ENCODE measurements around the gene PSMA1.
"Not testable (repeated sequence)": the region's sequence is repeated elsewhere in the genome, so short reads cannot be mapped to it uniquely, and the experiment has no call there.

DNA sequence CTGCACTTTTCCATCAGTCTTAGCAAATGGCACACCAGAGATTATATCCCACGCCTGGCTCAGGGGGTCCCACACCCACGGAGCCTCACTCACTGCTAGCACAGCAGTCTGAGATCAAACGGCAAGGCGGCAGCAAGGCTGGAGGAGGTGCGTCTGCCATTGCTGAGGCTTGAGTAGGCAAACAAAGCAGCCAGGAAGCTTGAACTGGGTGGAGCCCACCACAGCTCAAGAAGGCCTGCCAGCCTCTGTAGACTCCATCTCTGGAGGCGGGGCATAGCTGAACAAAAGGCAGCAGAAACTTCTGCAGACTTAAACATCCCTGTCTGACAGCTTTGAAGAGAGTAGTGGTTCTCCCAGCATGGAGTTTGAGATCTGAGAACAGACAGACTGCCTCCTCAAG, 49.3 kb upstream of the PSMA1 start:
- TF ChIP-seq, protein P1, sequence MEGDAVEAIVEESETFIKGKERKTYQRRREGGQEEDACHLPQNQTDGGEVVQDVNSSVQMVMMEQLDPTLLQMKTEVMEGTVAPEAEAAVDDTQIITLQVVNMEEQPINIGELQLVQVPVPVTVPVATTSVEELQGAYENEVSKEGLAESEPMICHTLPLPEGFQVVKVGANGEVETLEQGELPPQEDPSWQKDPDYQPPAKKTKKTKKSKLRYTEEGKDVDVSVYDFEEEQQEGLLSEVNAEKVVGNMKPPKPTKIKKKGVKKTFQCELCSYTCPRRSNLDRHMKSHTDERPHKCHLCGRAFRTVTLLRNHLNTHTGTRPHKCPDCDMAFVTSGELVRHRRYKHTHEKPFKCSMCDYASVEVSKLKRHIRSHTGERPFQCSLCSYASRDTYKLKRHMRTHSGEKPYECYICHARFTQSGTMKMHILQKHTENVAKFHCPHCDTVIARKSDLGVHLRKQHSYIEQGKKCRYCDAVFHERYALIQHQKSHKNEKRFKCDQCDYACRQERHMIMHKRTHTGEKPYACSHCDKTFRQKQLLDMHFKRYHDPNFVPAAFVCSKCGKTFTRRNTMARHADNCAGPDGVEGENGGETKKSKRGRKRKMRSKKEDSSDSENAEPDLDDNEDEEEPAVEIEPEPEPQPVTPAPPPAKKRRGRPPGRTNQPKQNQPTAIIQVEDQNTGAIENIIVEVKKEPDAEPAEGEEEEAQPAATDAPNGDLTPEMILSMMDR (tag by site-specific recombination; IDR thresholded peaks at IDR 0.05), result not testable (repeated sequence)
- TF ChIP-seq SCRT1 (tag by site-specific recombination; IDR thresholded peaks at IDR 0.05; ENCODE audit: borderline replicate concordance); ZNF670 (tag by site-specific recombination; IDR thresholded peaks at IDR 0.05; ENCODE audit: low read depth); ZNF837 (tag by site-specific recombination; IDR thresholded peaks at IDR 0.05); ZNF571 (tag by site-specific recombination; IDR thresholded peaks at IDR 0.05); ZBTB21 (tag by site-specific recombination; IDR thresholded peaks at IDR 0.05); KLF16 (tag by site-specific recombination; IDR thresholded peaks at IDR 0.05); ZSCAN23 (tag by site-specific recombination; IDR thresholded peaks at IDR 0.05); ZNF629 (tag by site-specific recombination; IDR thresholded peaks at IDR 0.05); ZNF37A (tag by site-specific recombination; IDR thresholded peaks at IDR 0.05); YY1 (tag by site-specific recombination; IDR thresholded peaks at IDR 0.05); TCF7L2 (IDR thresholded peaks at IDR 0.05; ENCODE audit: borderline replicate concordance, low read depth, low read length); HOXC10 (CRISPR knock-in tag; IDR thresholded peaks at IDR 0.05): not testable (repeated sequence)
- TF ChIP-seq, protein P2, sequence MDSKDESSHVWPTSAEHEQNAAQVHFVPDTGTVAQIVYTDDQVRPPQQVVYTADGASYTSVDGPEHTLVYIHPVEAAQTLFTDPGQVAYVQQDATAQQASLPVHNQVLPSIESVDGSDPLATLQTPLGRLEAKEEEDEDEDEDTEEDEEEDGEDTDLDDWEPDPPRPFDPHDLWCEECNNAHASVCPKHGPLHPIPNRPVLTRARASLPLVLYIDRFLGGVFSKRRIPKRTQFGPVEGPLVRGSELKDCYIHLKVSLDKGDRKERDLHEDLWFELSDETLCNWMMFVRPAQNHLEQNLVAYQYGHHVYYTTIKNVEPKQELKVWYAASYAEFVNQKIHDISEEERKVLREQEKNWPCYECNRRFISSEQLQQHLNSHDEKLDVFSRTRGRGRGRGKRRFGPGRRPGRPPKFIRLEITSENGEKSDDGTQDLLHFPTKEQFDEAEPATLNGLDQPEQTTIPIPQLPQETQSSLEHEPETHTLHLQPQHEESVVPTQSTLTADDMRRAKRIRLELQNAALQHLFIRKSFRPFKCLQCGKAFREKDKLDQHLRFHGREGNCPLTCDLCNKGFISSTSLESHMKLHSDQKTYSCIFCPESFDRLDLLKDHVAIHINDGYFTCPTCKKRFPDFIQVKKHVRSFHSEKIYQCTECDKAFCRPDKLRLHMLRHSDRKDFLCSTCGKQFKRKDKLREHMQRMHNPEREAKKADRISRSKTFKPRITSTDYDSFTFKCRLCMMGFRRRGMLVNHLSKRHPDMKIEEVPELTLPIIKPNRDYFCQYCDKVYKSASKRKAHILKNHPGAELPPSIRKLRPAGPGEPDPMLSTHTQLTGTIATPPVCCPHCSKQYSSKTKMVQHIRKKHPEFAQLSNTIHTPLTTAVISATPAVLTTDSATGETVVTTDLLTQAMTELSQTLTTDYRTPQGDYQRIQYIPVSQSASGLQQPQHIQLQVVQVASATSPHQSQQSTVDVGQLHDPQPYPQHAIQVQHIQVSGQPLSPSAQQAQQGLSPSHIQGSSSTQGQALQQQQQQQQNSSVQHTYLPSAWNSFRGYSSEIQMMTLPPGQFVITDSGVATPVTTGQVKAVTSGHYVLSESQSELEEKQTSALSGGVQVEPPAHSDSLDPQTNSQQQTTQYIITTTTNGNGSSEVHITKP (tag by site-specific recombination; IDR thresholded peaks at IDR 0.05), result not testable (repeated sequence)
